ENCODE results near the gene ZBTB20. TPM values are rescaled to one million over a fixed set of nuclear protein-coding genes. Genes with fewer than 3 reads are reported as not detected.

The ZBTB20 gene
- total RNA-seq, 1 donor from 2014 or later: 23.5 TPM

GRCh38 chr3:115165266-115165665, 18.2 kb upstream of the ZBTB20 start:
- Histone ChIP-seq H3K4me3 (ENCODE audit: low read length in 3 of 3) (no peak overlapping the region), H3K4me1 (ENCODE audit: control insufficient read depth in 3 of 3, insufficient read depth in 3 of 3, low read length in 3 of 3) (no peaks in the 10 kb centered on the region)

DNA sequence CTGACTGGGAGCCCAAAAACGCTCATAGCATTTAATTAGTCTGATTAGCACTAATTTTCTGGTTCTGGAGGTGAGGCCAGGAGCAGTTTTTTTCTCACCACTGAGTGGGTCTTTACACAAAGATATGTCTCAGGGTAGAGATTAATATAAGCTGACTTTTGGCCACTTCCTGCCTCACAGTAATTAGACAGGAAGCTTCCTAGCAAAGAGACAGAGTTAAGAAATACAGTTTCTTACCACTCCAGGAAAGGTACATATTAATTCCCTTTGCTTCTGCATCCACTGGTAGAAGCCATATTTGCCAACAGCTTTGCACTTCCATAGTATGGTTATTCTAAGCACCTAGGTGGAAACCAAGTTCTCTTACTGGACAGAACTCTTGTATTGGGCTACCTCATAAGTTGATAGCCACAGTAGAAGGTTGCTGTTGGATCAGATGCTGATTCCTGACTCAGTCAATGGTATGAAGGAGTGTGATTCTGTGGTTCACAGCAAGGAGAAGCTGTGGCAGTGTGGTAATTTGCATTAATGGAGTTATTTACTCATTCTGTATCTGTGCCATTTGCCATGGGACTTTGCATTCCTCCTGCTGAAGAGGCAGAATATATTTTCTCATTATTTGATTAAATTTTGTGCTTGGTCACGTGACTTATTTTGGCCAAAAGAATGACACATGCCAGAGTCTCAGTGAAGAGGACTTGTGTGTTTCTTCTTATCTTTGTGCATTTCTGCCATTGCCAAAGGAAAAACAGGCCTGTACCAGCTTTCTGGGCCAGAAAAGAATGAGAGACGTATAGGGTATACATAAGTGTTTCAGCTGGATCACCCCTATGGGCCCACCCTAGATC, 17.5 kb upstream of the ZBTB20 start:
- Histone ChIP-seq H3K27ac (ENCODE audit: low read depth, low read length) (no peak overlapping the region), H3K9ac (ENCODE audit: low read depth in 1 of 3, low read length in 3 of 3) (no peak overlapping the region), H3K27me3 (ENCODE audit: control insufficient read depth in 3 of 3, insufficient read depth in 3 of 3, low read length in 3 of 3) (no peaks in the 10 kb centered on the region), H3K4me3 (ENCODE audit: low read length in 3 of 3) (no peak overlapping the region), H3K36me3 (ENCODE audit: control insufficient read depth in 3 of 3, insufficient read depth in 3 of 3, low read length in 3 of 3) (no peaks in the 10 kb centered on the region), H3K4me1 (ENCODE audit: control insufficient read depth in 3 of 3, insufficient read depth in 3 of 3, low read length in 3 of 3) (no peaks in the 10 kb centered on the region), H3K9me3 (ENCODE audit: control insufficient read depth in 3 of 3, low read length in 3 of 3) (no peaks in the 10 kb centered on the region)

More at GRCh38 chr3:115165266-115165665, 18.2 kb upstream of the ZBTB20 start:
- no peak overlapping the region for H3K27ac ChIP-seq (ENCODE audit: low read depth, low read length)
- H3K36me3 ChIP-seq (ENCODE audit: control insufficient read depth in 3 of 3, insufficient read depth in 3 of 3, low read length in 3 of 3): no peaks in the 10 kb centered on the region
- no peaks in the 10 kb centered on the region for H3K27me3 ChIP-seq (ENCODE audit: control insufficient read depth in 3 of 3, insufficient read depth in 3 of 3, low read length in 3 of 3)
- no peak overlapping the region for H3K9ac ChIP-seq (ENCODE audit: low read depth in 1 of 3, low read length in 3 of 3)
- no peaks in the 10 kb centered on the region for H3K9me3 ChIP-seq (ENCODE audit: control insufficient read depth in 3 of 3, low read length in 3 of 3)

DNA sequence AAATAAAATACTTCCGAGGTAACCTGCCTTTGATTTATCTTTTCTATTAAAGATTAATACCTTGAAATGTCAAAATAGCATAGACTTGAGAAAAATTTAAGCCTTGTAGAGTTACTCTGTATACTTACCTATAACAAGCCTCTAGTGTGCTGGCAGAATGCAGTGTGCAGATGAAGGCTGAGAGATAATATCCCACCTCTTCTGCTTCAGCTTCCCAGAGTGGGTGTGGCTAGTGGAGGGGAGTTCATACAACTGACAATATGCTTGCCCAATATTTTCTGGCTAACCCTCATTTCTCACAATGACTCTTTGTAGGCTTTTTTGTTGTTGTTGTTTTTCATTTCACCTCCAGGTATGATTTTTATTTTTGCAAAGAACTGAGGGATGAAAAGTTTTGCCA, 15.7 kb upstream of the ZBTB20 start:
- Histone ChIP-seq H3K36me3 (ENCODE audit: control insufficient read depth in 3 of 3, insufficient read depth in 3 of 3, low read length in 3 of 3) (no peaks in the 10 kb centered on the region), H3K27ac (ENCODE audit: low read depth, low read length) (no peak overlapping the region), H3K27me3 (ENCODE audit: control insufficient read depth in 3 of 3, insufficient read depth in 3 of 3, low read length in 3 of 3) (no peaks in the 10 kb centered on the region), H3K9me3 (ENCODE audit: control insufficient read depth in 3 of 3, low read length in 3 of 3) (no peaks in the 10 kb centered on the region), H3K4me1 (ENCODE audit: control insufficient read depth in 3 of 3, insufficient read depth in 3 of 3, low read length in 3 of 3) (no peaks in the 10 kb centered on the region), H3K4me3 (ENCODE audit: low read length in 3 of 3) (no peak overlapping the region), H3K9ac (ENCODE audit: low read depth in 1 of 3, low read length in 3 of 3) (no peak overlapping the region)

DNA sequence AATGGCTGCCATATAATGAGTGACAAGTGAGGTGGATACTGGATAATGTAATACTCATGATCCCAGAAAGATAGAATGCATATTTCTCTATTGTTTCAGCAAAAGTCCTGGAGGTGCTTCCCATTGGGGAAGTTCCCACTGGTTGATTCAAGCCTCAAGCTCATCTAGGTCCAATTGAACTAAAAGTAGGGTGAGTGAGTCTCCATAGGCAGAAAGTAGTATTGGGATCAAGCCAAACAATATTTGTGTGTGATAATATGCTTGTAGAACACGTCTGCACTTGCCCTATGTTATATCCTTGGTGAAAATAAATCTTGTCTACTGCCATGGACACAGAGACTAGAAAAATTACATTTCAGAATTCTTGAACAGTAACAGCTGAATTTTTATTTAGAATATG, 14.8 kb upstream of the ZBTB20 start:
- no peaks in the 10 kb centered on the region for H3K27me3 ChIP-seq (ENCODE audit: control insufficient read depth in 3 of 3, insufficient read depth in 3 of 3, low read length in 3 of 3)
- H3K9me3 ChIP-seq (ENCODE audit: control insufficient read depth in 3 of 3, low read length in 3 of 3): no peaks in the 10 kb centered on the region
- H3K4me1 ChIP-seq (ENCODE audit: control insufficient read depth in 3 of 3, insufficient read depth in 3 of 3, low read length in 3 of 3): no peaks in the 10 kb centered on the region
- H3K4me3 ChIP-seq (ENCODE audit: low read length in 3 of 3): no peak overlapping the region
- no peaks in the 10 kb centered on the region for H3K36me3 ChIP-seq (ENCODE audit: control insufficient read depth in 3 of 3, insufficient read depth in 3 of 3, low read length in 3 of 3)
- no peak overlapping the region for H3K9ac ChIP-seq (ENCODE audit: low read depth in 1 of 3, low read length in 3 of 3)
- H3K27ac ChIP-seq (ENCODE audit: low read depth, low read length): no peak overlapping the region

DNA sequence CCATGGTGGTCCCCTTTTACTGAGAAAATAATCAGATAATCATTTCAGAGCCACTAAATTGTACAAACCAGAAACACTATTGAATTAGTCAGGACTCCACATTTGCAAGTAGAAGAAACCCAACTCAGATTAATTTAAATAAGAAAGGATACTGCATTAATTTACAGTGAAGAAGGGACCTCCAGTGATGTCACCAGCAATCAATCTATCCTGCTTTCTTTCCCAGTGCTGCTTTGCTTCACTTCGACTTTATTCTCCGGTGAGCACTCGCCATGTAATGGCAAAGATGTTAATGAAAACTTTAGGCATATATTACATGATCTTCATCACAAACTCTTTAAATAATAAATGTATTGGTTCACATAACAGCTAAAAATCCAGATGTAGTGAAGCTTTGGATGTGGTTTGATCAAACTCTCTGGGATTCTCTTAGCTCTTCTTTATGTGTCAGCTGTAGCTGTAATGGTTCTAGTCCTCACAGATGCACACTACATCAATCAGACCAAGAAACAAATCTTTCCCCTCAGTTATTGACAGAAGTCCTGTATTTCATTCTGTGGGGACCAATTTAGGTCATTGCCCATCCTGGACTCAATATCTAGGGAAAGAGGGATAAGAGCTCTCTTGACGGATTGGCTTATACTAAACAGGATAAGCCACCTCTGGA, 14.2 kb upstream of the ZBTB20 start:
- no peaks in the 10 kb centered on the region for H3K36me3 ChIP-seq (ENCODE audit: control insufficient read depth in 3 of 3, insufficient read depth in 3 of 3, low read length in 3 of 3)
- H3K4me3 ChIP-seq (ENCODE audit: low read length in 3 of 3): no peak overlapping the region
- no peak overlapping the region for H3K27ac ChIP-seq (ENCODE audit: low read depth, low read length)
- no peaks in the 10 kb centered on the region for H3K4me1 ChIP-seq (ENCODE audit: control insufficient read depth in 3 of 3, insufficient read depth in 3 of 3, low read length in 3 of 3)
- no peaks in the 10 kb centered on the region for H3K9me3 ChIP-seq (ENCODE audit: control insufficient read depth in 3 of 3, low read length in 3 of 3)
- no peaks in the 10 kb centered on the region for H3K27me3 ChIP-seq (ENCODE audit: control insufficient read depth in 3 of 3, insufficient read depth in 3 of 3, low read length in 3 of 3)
- no peak overlapping the region for H3K9ac ChIP-seq (ENCODE audit: low read depth in 1 of 3, low read length in 3 of 3)

DNA sequence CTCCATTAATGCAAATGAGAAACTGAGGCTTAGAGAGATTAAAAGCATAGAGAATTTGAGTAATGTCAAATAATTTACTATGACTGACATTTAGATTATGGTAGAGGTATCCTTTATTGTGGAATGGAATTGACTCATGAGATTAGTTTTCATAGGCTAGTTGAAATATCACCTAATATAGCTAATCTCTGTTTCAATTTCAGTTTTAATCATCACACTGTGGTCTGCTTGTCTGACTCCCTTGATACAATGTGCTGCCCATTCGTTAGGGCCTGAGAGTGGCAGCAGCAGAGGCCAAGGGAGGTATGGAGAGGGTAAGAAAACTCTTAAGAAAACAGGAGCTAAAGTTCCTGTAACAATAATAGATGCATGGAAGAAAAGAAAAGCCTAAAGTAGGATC, 13.2 kb upstream of the ZBTB20 start:
- H3K9ac ChIP-seq (ENCODE audit: low read depth in 1 of 3, low read length in 3 of 3): no peak overlapping the region
- no peaks in the 10 kb centered on the region for H3K27me3 ChIP-seq (ENCODE audit: control insufficient read depth in 3 of 3, insufficient read depth in 3 of 3, low read length in 3 of 3)
- H3K4me1 ChIP-seq (ENCODE audit: control insufficient read depth in 3 of 3, insufficient read depth in 3 of 3, low read length in 3 of 3): no peaks in the 10 kb centered on the region
- no peak overlapping the region for H3K27ac ChIP-seq (ENCODE audit: low read depth, low read length)
- no peaks in the 10 kb centered on the region for H3K36me3 ChIP-seq (ENCODE audit: control insufficient read depth in 3 of 3, insufficient read depth in 3 of 3, low read length in 3 of 3)
- H3K4me3 ChIP-seq (ENCODE audit: low read length in 3 of 3): no peak overlapping the region
- no peaks in the 10 kb centered on the region for H3K9me3 ChIP-seq (ENCODE audit: control insufficient read depth in 3 of 3, low read length in 3 of 3)

DNA sequence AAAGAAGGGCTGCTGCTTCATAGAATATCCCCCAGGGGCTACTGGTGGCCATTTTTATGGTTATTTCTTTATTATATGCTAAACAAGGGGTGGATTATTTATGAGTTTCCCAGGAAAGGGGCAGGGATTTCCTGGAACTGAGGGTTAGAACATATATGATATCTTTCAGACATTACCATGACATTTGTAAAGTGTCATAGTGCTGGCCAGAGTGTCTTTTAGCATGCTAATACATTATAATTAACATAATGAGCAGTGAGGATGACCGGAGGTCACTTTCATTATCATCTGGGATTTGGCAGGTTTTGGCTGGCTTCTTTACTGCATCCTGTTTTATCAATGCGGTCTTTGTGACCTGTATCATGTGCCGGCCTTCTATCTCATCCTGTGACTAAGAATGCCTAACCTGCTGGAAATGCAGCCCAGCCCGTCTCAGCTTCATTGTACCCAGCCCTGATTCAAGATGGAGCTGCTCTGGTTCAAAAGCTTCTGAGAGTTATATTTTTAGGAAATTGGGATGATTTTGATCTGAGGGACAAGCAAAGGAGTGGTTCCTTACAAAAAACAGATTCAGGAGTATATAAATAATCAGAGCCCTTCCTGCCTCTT, 9.1 kb upstream of the ZBTB20 start:
- H3K4me3 ChIP-seq (ENCODE audit: low read length in 3 of 3): no peak overlapping the region
- H3K9ac ChIP-seq (ENCODE audit: low read depth in 1 of 3, low read length in 3 of 3): no peak overlapping the region
- H3K27ac ChIP-seq (ENCODE audit: low read depth, low read length): no peak overlapping the region
- no peaks in the 10 kb centered on the region for H3K4me1 ChIP-seq (ENCODE audit: control insufficient read depth in 3 of 3, insufficient read depth in 3 of 3, low read length in 3 of 3)
- H3K27me3 ChIP-seq (ENCODE audit: control insufficient read depth in 3 of 3, insufficient read depth in 3 of 3, low read length in 3 of 3): no peaks in the 10 kb centered on the region
- H3K36me3 ChIP-seq (ENCODE audit: control insufficient read depth in 3 of 3, insufficient read depth in 3 of 3, low read length in 3 of 3): no peaks in the 10 kb centered on the region
- no peaks in the 10 kb centered on the region for H3K9me3 ChIP-seq (ENCODE audit: control insufficient read depth in 3 of 3, low read length in 3 of 3)

DNA sequence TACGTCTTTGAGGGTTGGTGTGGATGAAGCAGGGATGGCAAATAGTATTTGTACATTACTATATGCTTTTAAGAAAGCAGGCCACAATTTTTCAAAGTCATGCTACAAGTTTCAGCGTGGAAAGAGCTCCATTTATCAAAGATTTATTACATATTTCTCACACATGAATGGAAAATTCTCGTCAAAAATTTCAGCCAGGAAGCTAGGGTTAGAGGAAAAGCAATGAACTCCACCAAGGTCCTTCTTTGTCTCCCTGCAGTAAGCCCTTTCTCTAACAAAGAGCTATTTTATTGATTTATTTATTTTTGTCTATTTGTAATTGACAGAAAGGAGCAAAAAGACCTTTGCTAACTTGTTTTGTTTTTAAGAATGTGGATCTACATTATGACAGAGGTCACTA, 7.5 kb upstream of the ZBTB20 start:
- H3K27ac ChIP-seq (ENCODE audit: low read depth, low read length): no peak overlapping the region
- H3K36me3 ChIP-seq (ENCODE audit: control insufficient read depth in 3 of 3, insufficient read depth in 3 of 3, low read length in 3 of 3): no peaks in the 10 kb centered on the region
- H3K4me3 ChIP-seq (ENCODE audit: low read length in 3 of 3): no peak overlapping the region
- H3K27me3 ChIP-seq (ENCODE audit: control insufficient read depth in 3 of 3, insufficient read depth in 3 of 3, low read length in 3 of 3): no peaks in the 10 kb centered on the region
- H3K9ac ChIP-seq (ENCODE audit: low read depth in 1 of 3, low read length in 3 of 3): no peak overlapping the region
- H3K4me1 ChIP-seq (ENCODE audit: control insufficient read depth in 3 of 3, insufficient read depth in 3 of 3, low read length in 3 of 3): no peaks in the 10 kb centered on the region
- no peaks in the 10 kb centered on the region for H3K9me3 ChIP-seq (ENCODE audit: control insufficient read depth in 3 of 3, low read length in 3 of 3)

GRCh38 chr3:115151921-115152320, 4.8 kb upstream of the ZBTB20 start:
- H3K9ac ChIP-seq (ENCODE audit: low read depth in 1 of 3, low read length in 3 of 3): no peak overlapping the region
- no peak overlapping the region for H3K27ac ChIP-seq (ENCODE audit: low read depth, low read length)
- H3K9me3 ChIP-seq (ENCODE audit: control insufficient read depth in 3 of 3, low read length in 3 of 3): no peaks in the 10 kb centered on the region
- H3K4me3 ChIP-seq (ENCODE audit: low read length in 3 of 3): no peak overlapping the region
- peaks cover 0 to 8% (median 8%) of the 10 kb centered on the region in 3 donors for H3K4me1 ChIP-seq (ENCODE audit: control insufficient read depth in 3 of 3, insufficient read depth in 3 of 3, low read length in 3 of 3)
- no peaks in the 10 kb centered on the region for H3K27me3 ChIP-seq (ENCODE audit: control insufficient read depth in 3 of 3, insufficient read depth in 3 of 3, low read length in 3 of 3)
- H3K36me3 ChIP-seq (ENCODE audit: control insufficient read depth in 3 of 3, insufficient read depth in 3 of 3, low read length in 3 of 3): no peaks in the 10 kb centered on the region
